AG04450 (cell line): ENCODE data around the gene ALS2CL. TPM values are rescaled to one million over a fixed set of nuclear protein-coding genes. Genes with fewer than 3 reads are reported as not detected.

Experiments
- CTCF ChIA-PET: fragments of 300-600, 350-600 bp; formaldehyde crosslinking; extraction: SDS; loops from one replicate; lab custom pipeline; 2022; ENCODE audit warnings: antibody characterized with exemption, inconsistent platforms; lab: Charles Lee
- POLR2A ChIA-PET: fragments of 350-600 bp; formaldehyde crosslinking; extraction: SDS; loops from one replicate; lab custom pipeline; 2021; ENCODE audit warnings: antibody characterized with exemption, inconsistent platforms; lab: Yijun Ruan, JAX
- DNase-seq: peaks from one replicate; pipeline ENCODE4 v3.0.0-alpha.2; 2011; ENCODE audit warnings: low read depth, low spot score
- H3K27ac ChIP-seq: one replicate; pipeline ENCODE4 v1.5.1; 2012; ENCODE audit warnings: low read depth, low read length, control low read depth
- H3K27me3 ChIP-seq: one replicate; pipeline ENCODE4 v1.6.0; 2012; ENCODE audit warnings: low read length; ENCODE audit not compliant: control insufficient read depth, insufficient read depth
- H3K4me3 ChIP-seq: 2 replicates; pipeline ENCODE4 v1.5.1; 2011; ENCODE audit warnings: mild to moderate bottlenecking, low read depth, low read length, control low read depth
- H3K9me3 ChIP-seq: 2 replicates; pipeline ENCODE4 v1.5.1; 2012; ENCODE audit warnings: low read length; ENCODE audit not compliant: control insufficient read depth, insufficient read depth
- CTCF ChIP-seq: IDR thresholded peaks from 2 replicates; pipeline ENCODE4 v1.5.1; 2011; ENCODE audit warnings: low read depth, low read length, control low read depth, inconsistent platforms
- polyA plus RNA-seq: library from polyadenylated mRNA; depleted of rRNA; stranded (reverse); fragments of >200 nt; gene quantifications from 2 replicates; pipeline ENCODE4 v1.2.3, GENCODE V29; 2011

ALS2CL gene
- polyA plus RNA-seq, 1 experiment, result 0.89 TPM

- H3K4me3 ChIP-seq, result no peak overlapping the region
- H3K27ac ChIP-seq, result no peak overlapping the region
- no peak for TF ChIP-seq CTCF
- no peak for DNase-seq
- H3K9me3 ChIP-seq, result no peaks in the 10 kb centered on the region
- CTCF ChIA-PET, result no interaction called here
- POLR2A ChIA-PET, result no interaction called here
- H3K27me3 ChIP-seq, result peaks cover 13% of the 10 kb centered on the region
Observed at GRCh38 chr3:46634856-46635255, 58.6 kb downstream of the ALS2CL start.

- H3K27ac ChIP-seq, result no peak overlapping the region
- CTCF ChIA-PET, result interaction anchor here (1.0 to 7.6 kb wide), 3 partner anchors 11 to 183 kb away, joined by 3 to 129 read pairs (median 3); no protein-coding TSS in a partner anchor
- no peak for TF ChIP-seq CTCF
- H3K9me3 ChIP-seq, result no peaks in the 10 kb centered on the region
- POLR2A ChIA-PET, result interaction anchor here (0.8 kb wide), 1 partner anchor 74 kb away, joined by 3 read pairs; no protein-coding TSS in a partner anchor
- H3K4me3 ChIP-seq, result no peak overlapping the region
- peaks cover 9% of the 10 kb centered on the region for H3K27me3 ChIP-seq
- DNase-seq, result no peak
Observed at GRCh38 chr3:46632792-46633191, 60.7 kb downstream of the ALS2CL start.

- ChIA-PET POLR2A (interaction anchor here (0.8 to 1.2 kb wide), 2 partner anchors 134 to 141 kb away, joined by 4 to 9 read pairs; no protein-coding TSS in a partner anchor), CTCF (interaction anchor here (0.6 to 7.6 kb wide), 22 partner anchors 9 to 552 kb away, joined by 3 to 129 read pairs (median 4); partner anchors contain the start of gene RTP3)
- Histone ChIP-seq H3K4me3 (peak overlapping the region; percentile 49), H3K9me3 (no peaks in the 10 kb centered on the region), H3K27me3 (peaks cover 2% of the 10 kb centered on the region), H3K27ac (no peak overlapping the region)
- TF ChIP-seq CTCF, result peak; percentile 99
- DNase-seq, result peak; percentile 30
Observed at GRCh38 chr3:46629551-46630517, 63.6 kb downstream of the ALS2CL start.

- H3K27ac ChIP-seq, result no peak overlapping the region
- TF ChIP-seq CTCF, result no peak
- no peak overlapping the region for H3K4me3 ChIP-seq
- H3K9me3 ChIP-seq, result no peaks in the 10 kb centered on the region
- DNase-seq, result no peak
- CTCF ChIA-PET, result interaction anchor here (0.6 to 7.6 kb wide), 10 partner anchors 19 to 551 kb away, joined by 3 to 129 read pairs (median 4); partner anchors contain the start of gene RTP3
- peaks cover 7% of the 10 kb centered on the region for H3K27me3 ChIP-seq
- POLR2A ChIA-PET, result interaction anchor here (0.8 kb wide), 1 partner anchor 133 kb away, joined by 9 read pairs; no protein-coding TSS in a partner anchor
Observed at GRCh38 chr3:46628901-46629369, 64.5 kb downstream of the ALS2CL start.
